AG09319 (cell line): ENCODE measurements around the gene TBKBP1.
"Not testable (repeated sequence)": the region's sequence is repeated elsewhere in the genome, so short reads cannot be mapped to it uniquely, and the experiment has no call there.

Experiments used
- DNase-seq: peaks from one replicate; pipeline ENCODE4 v3.0.0-alpha.2; 2010; ENCODE audit warnings: low read depth; ENCODE audit errors: extremely low read depth
- CTCF ChIP-seq: IDR thresholded peaks from 2 replicates; pipeline ENCODE4 v1.5.1; 2011; ENCODE audit warnings: low read depth, mild to moderate bottlenecking, inconsistent platforms, low read length, moderate library complexity

Gene TBKBP1

GRCh38 chr17:47678196-47678595, 15.8 kb upstream of the TBKBP1 start:
- DNase-seq = no peak
- no peak for TF ChIP-seq CTCF

- TF ChIP-seq CTCF = no peak
- DNase-seq = no peak
These were observed 11.8 kb upstream of the TBKBP1 start for GRCh38 chr17:47682138-47682537.

GRCh38 chr17:47682727-47683126, 11.2 kb upstream of the TBKBP1 start:
- DNase-seq = not testable (repeated sequence)

- DNase-seq = no peak
- no peak for TF ChIP-seq CTCF
These were observed 9.9 kb upstream of the TBKBP1 start for GRCh38 chr17:47684025-47684424.

- no peak for DNase-seq
- TF ChIP-seq CTCF = no peak
These were observed 9.3 kb upstream of the TBKBP1 start for GRCh38 chr17:47684535-47685193.

GRCh38 chr17:47685556-47686275, 8.2 kb upstream of the TBKBP1 start:
- DNase-seq = no peak
- peak; percentile 6; the same call in 1 of the 2 replicates for TF ChIP-seq CTCF

- TF ChIP-seq CTCF = no peak
- peak; percentile 60 for DNase-seq
These were observed 7.7 kb upstream of the TBKBP1 start for GRCh38 chr17:47686276-47686635.
